Astrocyte of the hippocampus (primary cell): Measurements from ENCODE around the gene OR4D2.

Experiments
- DNase-seq: peaks from one replicate; pipeline ENCODE4 v3.0.0; 2011; ENCODE audit warnings: low read depth, low spot score

OR4D2 gene

GRCh38 chr17:58210922-58211321 is 44.1 kb downstream of the OR4D2 start:
- DNase-seq, result no peak

GRCh38 chr17:58215685-58216084 is 48.9 kb downstream of the OR4D2 start:
- no peak for DNase-seq

- DNase-seq, result no peak
Observed at GRCh38 chr17:58217766-58218165, 51.0 kb downstream of the OR4D2 start.

- peak; percentile 98 for DNase-seq
Observed at GRCh38 chr17:58219007-58219788, 52.4 kb downstream of the OR4D2 start, which contains the start of gene MKS1. Gene MKS1 (minus strand): TSS chr17:58219255. CDS start chr17:58219230, 25 bp downstream.

GRCh38 chr17:58219789-58220183 is 53.0 kb downstream of the OR4D2 start:
- peak; percentile 5 for DNase-seq
